Measurements from ENCODE around the gene HNRNPR. TPM values are rescaled to one million over a fixed set of nuclear protein-coding genes. Genes with fewer than 3 reads are reported as not detected.
"Not testable (repeated sequence)": the region's sequence is repeated elsewhere in the genome, so short reads cannot be mapped to it uniquely, and the experiment has no call there.

The HNRNPR gene
- total RNA-seq, 1 experiment from 2014 or later, result 152 TPM

- no peak for DNase-seq (ENCODE audit: unreplicated experiment)
- peaks cover 7% of the 10 kb centered on the region for H3K36me3 Mint-ChIP-seq (ENCODE audit: insufficient read depth, unreplicated experiment)
- intact Hi-C loops (cut with micrococcal nuclease), result loop anchor here (10.0 kb wide), 1 partner anchor 59 kb away; the partner anchor contains the start of gene HTR1D
- H3K27me3 Mint-ChIP-seq (ENCODE audit: insufficient read depth, unreplicated experiment), result no peaks in the 10 kb centered on the region
- TF ChIP-seq, protein P1, sequence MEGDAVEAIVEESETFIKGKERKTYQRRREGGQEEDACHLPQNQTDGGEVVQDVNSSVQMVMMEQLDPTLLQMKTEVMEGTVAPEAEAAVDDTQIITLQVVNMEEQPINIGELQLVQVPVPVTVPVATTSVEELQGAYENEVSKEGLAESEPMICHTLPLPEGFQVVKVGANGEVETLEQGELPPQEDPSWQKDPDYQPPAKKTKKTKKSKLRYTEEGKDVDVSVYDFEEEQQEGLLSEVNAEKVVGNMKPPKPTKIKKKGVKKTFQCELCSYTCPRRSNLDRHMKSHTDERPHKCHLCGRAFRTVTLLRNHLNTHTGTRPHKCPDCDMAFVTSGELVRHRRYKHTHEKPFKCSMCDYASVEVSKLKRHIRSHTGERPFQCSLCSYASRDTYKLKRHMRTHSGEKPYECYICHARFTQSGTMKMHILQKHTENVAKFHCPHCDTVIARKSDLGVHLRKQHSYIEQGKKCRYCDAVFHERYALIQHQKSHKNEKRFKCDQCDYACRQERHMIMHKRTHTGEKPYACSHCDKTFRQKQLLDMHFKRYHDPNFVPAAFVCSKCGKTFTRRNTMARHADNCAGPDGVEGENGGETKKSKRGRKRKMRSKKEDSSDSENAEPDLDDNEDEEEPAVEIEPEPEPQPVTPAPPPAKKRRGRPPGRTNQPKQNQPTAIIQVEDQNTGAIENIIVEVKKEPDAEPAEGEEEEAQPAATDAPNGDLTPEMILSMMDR (IDR thresholded peaks at IDR 0.05; ENCODE audit: unreplicated experiment), result no peak
- H3K4me3 Mint-ChIP-seq (ENCODE audit: unreplicated experiment), result no peak overlapping the region
- ChIA-PET CTCF (interaction anchor here (0.5 to 1.8 kb wide), 5 partner anchors 80 to 1089 kb away, joined by 3 to 5 read pairs (median 3); no protein-coding TSS in a partner anchor), POLR2A (interaction anchor here (1.1 kb wide), 1 partner anchor 9 kb away, joined by 3 read pairs; no protein-coding TSS in a partner anchor)
- peaks cover 22% of the 10 kb centered on the region for H3K4me1 Mint-ChIP-seq (ENCODE audit: insufficient read depth, unreplicated experiment)
- H3K9me3 Mint-ChIP-seq (ENCODE audit: unreplicated experiment), result no peaks in the 10 kb centered on the region
- no peak overlapping the region for H3K27ac Mint-ChIP-seq (ENCODE audit: low read depth, unreplicated experiment)
- no TSS peak for BruUV-seq (replicated peaks)
Measured at GRCh38 chr1:23274134-23274505, 70.0 kb downstream of the HNRNPR start.

DNA sequence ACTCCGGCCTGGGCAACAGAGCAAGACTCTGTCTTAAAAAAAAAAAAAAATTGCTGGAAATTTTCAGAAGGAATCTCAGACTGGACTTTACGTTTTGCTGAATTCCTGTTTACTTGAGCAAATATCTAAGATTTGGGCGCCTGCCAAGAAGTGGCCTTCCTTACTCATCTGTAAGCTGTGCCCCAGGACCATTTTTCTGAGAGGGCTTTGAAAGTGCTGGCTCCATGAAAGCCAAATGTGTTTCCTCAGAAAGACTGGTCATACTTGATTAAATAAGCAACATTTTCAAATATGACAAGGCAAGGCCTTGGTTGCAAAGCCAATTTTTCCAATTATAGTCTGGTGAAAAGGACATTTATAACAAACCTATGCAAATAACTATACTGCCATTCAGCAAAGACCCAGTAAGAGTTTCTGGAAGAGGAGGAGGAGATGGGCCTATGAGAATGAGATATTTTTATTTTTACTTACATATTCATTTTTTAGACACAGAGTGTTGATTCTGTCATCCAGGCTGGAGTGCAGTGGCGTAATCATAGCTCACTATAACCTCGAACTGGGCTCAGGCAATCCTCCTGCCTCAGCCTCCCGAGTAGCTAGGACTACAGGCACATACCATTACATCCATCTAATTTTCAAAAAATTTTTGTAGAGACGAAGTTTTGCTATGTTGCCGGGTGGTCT is 70.5 kb downstream of the HNRNPR start:
- Mint-ChIP-seq H3K36me3 (ENCODE audit: insufficient read depth, unreplicated experiment) (peaks cover 5% of the 10 kb centered on the region), H3K27ac (ENCODE audit: low read depth, unreplicated experiment) (no peak overlapping the region), H3K27me3 (ENCODE audit: insufficient read depth, unreplicated experiment) (no peaks in the 10 kb centered on the region), H3K4me1 (ENCODE audit: insufficient read depth, unreplicated experiment) (peaks cover 17% of the 10 kb centered on the region), H3K9me3 (ENCODE audit: unreplicated experiment) (no peaks in the 10 kb centered on the region), H3K4me3 (ENCODE audit: unreplicated experiment) (no peak overlapping the region)
- TF ChIP-seq, protein P1 (IDR thresholded peaks at IDR 0.05; ENCODE audit: unreplicated experiment), result no peak
- DNase-seq (ENCODE audit: unreplicated experiment), result peak; percentile 82
- ChIA-PET CTCF (interaction anchor here (0.5 to 1.8 kb wide), 7 partner anchors 80 to 1090 kb away, joined by 3 to 4 read pairs (median 3); no protein-coding TSS in a partner anchor), POLR2A (interaction anchor here (0.6 to 1.1 kb wide), 5 partner anchors 9 to 256 kb away, joined by 3 to 8 read pairs (median 4); no protein-coding TSS in a partner anchor)
- intact Hi-C loops (cut with micrococcal nuclease), result loop anchor here (10.0 kb wide), 1 partner anchor 59 kb away; the partner anchor contains the start of gene HTR1D
- BruUV-seq (replicated peaks), result no TSS peak

- CTCF ChIA-PET, result interaction anchor here (0.6 kb wide), 1 partner anchor 480 kb away, joined by 4 read pairs; no protein-coding TSS in a partner anchor
Measured at GRCh38 chr1:23263380-23263887, 80.7 kb downstream of the HNRNPR start.

GRCh38 chr1:23258082-23258481 is 86.0 kb downstream of the HNRNPR start:
- H3K9me3 Mint-ChIP-seq (ENCODE audit: unreplicated experiment); intact Hi-C loops (cut with micrococcal nuclease); BruUV-seq (replicated peaks); CTCF ChIA-PET; H3K27me3 Mint-ChIP-seq (ENCODE audit: insufficient read depth, unreplicated experiment); H3K4me1 Mint-ChIP-seq (ENCODE audit: insufficient read depth, unreplicated experiment); DNase-seq (ENCODE audit: unreplicated experiment); H3K27ac Mint-ChIP-seq (ENCODE audit: low read depth, unreplicated experiment); H3K36me3 Mint-ChIP-seq (ENCODE audit: insufficient read depth, unreplicated experiment); POLR2A ChIA-PET; H3K4me3 Mint-ChIP-seq (ENCODE audit: unreplicated experiment): not testable (repeated sequence)

More at GRCh38 chr1:23263380-23263887, 80.7 kb downstream of the HNRNPR start:
- no TSS peak for BruUV-seq (replicated peaks)
- Mint-ChIP-seq H3K4me1 (ENCODE audit: insufficient read depth, unreplicated experiment) (no peaks in the 10 kb centered on the region), H3K4me3 (ENCODE audit: unreplicated experiment) (no peak overlapping the region), H3K9me3 (ENCODE audit: unreplicated experiment) (no peaks in the 10 kb centered on the region), H3K27ac (ENCODE audit: low read depth, unreplicated experiment) (no peak overlapping the region), H3K36me3 (ENCODE audit: insufficient read depth, unreplicated experiment) (no peaks in the 10 kb centered on the region), H3K27me3 (ENCODE audit: insufficient read depth, unreplicated experiment) (no peaks in the 10 kb centered on the region)
- POLR2A ChIA-PET, result interaction anchor here (0.6 to 2.2 kb wide), 2 partner anchors 9 to 60 kb away, joined by 4 to 6 read pairs; no protein-coding TSS in a partner anchor
- intact Hi-C loops (cut with micrococcal nuclease), result no loop called here
- TF ChIP-seq, protein P1 (IDR thresholded peaks at IDR 0.05; ENCODE audit: unreplicated experiment), result no peak
- DNase-seq (ENCODE audit: unreplicated experiment), result no peak

- H3K9me3 Mint-ChIP-seq (ENCODE audit: unreplicated experiment); POLR2A ChIA-PET; H3K27ac Mint-ChIP-seq (ENCODE audit: low read depth, unreplicated experiment); DNase-seq (ENCODE audit: unreplicated experiment); intact Hi-C loops (cut with micrococcal nuclease); CTCF ChIA-PET; H3K36me3 Mint-ChIP-seq (ENCODE audit: insufficient read depth, unreplicated experiment); H3K4me3 Mint-ChIP-seq (ENCODE audit: unreplicated experiment); BruUV-seq (replicated peaks); H3K27me3 Mint-ChIP-seq (ENCODE audit: insufficient read depth, unreplicated experiment); H3K4me1 Mint-ChIP-seq (ENCODE audit: insufficient read depth, unreplicated experiment): not testable (repeated sequence)
Measured at GRCh38 chr1:23257371-23257770, 86.7 kb downstream of the HNRNPR start.

Data from MCF 10A (cell line).